PC-3 (cell line): ENCODE measurements around the gene TNFSF11. TPM values are rescaled to one million over a fixed set of nuclear protein-coding genes. Genes with fewer than 3 reads are reported as not detected.

Experiments used
- ATAC-seq: fragments of 200-7000 bp; cut with Tn5 transposase; 2 replicates; pipeline ENCODE4 v1.9.1; 2020; ENCODE audit warnings: mild to moderate bottlenecking, moderate library complexity
- BruUV-seq: library from RNA; stranded (reverse); fragments of 400-500 nt; replicated peaks from 2 replicates; lab custom pipeline; 2021; lab: Mats Ljungman, UMichigan
- CTCF ChIA-PET: fragments of 300-600 bp; sonication (Branson Sonifier 250); formaldehyde crosslinking; loops from one replicate; lab custom pipeline; 2022; ENCODE audit warnings: antibody characterized with exemption; lab: Charles Lee
- POLR2A ChIA-PET: fragments of 300-600 bp; sonication (Branson Sonifier 250); formaldehyde crosslinking; loops from one replicate; lab custom pipeline; 2022; ENCODE audit warnings: antibody characterized with exemption; ENCODE audit not compliant: unreplicated experiment; lab: Charles Lee
- DNase-seq: peaks from one replicate; pipeline ENCODE4 v3.0.0-alpha.2; 2015
- H2AFZ ChIP-seq: fragments of 300-600 bp; sonication (generic); 2 replicates; pipeline ENCODE4 v1.6.0; 2016; ENCODE audit warnings: antibody characterized with exemption, low read length
- H3F3A ChIP-seq: fragments of 300-600 bp; sonication (generic); one replicate; pipeline ENCODE4 v1.6.0; 2017; ENCODE audit warnings: antibody characterized with exemption, low read length, control low read depth, mild to moderate bottlenecking; ENCODE audit not compliant: unreplicated experiment
- H3K27ac ChIP-seq: fragments of 300-600 bp; sonication (generic); 2 replicates; pipeline ENCODE4 v1.5.1; 2016; ENCODE audit warnings: mild to moderate bottlenecking, low read length
- H3K27me3 ChIP-seq: fragments of 300-600 bp; sonication (generic); 2 replicates; pipeline ENCODE4 v1.6.1; 2016; ENCODE audit warnings: low read length, mixed read lengths
- H3K36me3 ChIP-seq: fragments of 300-600 bp; sonication (generic); 2 replicates; pipeline ENCODE4 v1.6.1; 2016; ENCODE audit warnings: low read depth, mixed run types, low read length, mixed read lengths
- H3K4me1 ChIP-seq: fragments of 300-600 bp; sonication (generic); 2 replicates; pipeline ENCODE4 v1.5.1; 2016; ENCODE audit warnings: low read length; ENCODE audit not compliant: insufficient read depth
- H3K4me2 ChIP-seq: fragments of 300-600 bp; sonication (generic); 2 replicates; pipeline ENCODE4 v1.6.0; 2016; ENCODE audit warnings: low read length
- H3K4me3 ChIP-seq: fragments of 300-600 bp; sonication (generic); 2 replicates; pipeline ENCODE4 v1.5.1; 2016; ENCODE audit warnings: mild to moderate bottlenecking, low read length, mixed read lengths
- H3K79me2 ChIP-seq: fragments of 300-600 bp; sonication (generic); 2 replicates; pipeline ENCODE4 v1.6.1; 2017; ENCODE audit warnings: low read length, mixed read lengths
- H3K9ac ChIP-seq: fragments of 300-600 bp; sonication (generic); 2 replicates; pipeline ENCODE4 v1.6.0; 2016; ENCODE audit warnings: mild to moderate bottlenecking, low read length
- H3K9me2 ChIP-seq: fragments of 300-600 bp; sonication (generic); replicated peaks from 2 replicates; pipeline ENCODE4 v1.6.1; 2016; ENCODE audit warnings: mixed run types, low read length, mixed read lengths
- H3K9me3 ChIP-seq: fragments of 300-600 bp; sonication (generic); 2 replicates; pipeline ENCODE4 v1.6.1; 2016; ENCODE audit warnings: low read length, mixed read lengths
- H4K20me1 ChIP-seq: fragments of 300-600 bp; sonication (generic); 2 replicates; pipeline ENCODE4 v1.6.1; 2016; ENCODE audit warnings: low read length, mixed read lengths
- CTCF ChIP-seq: fragments of 300-600 bp; sonication (generic); conservative IDR thresholded peaks from 2 replicates; pipeline ENCODE4 v1.5.1; 2017; ENCODE audit warnings: antibody characterized with exemption, low read depth, mild to moderate bottlenecking, low read length
- EZH2 ChIP-seq: fragments of 300-600 bp; sonication (generic); IDR thresholded peaks from one replicate; pipeline ENCODE4 v1.6.1; 2017; ENCODE audit warnings: antibody characterized with exemption, mild to moderate bottlenecking, low read length; ENCODE audit not compliant: unreplicated experiment
- EZH2phosphoT487 ChIP-seq: fragments of 300-600 bp; sonication (generic); IDR thresholded peaks from 2 replicates; pipeline ENCODE4 v1.6.1; 2018; ENCODE audit warnings: mild to moderate bottlenecking, antibody characterized with exemption, low read length, borderline replicate concordance
- intact Hi-C: fragments of 100-400 bp; cut with micrococcal nuclease; formaldehyde crosslinking; loops from 2 replicates; pipeline ENCODE4 v1.9.0; 2023
- total RNA-seq: library from RNA; depleted of rRNA; stranded (reverse); fragments of >200 nt; gene quantifications from 2 replicates; pipeline ENCODE4 v1.2.3, GENCODE V29; 2014

Gene TNFSF11
- total RNA-seq, 1 experiment from 2014 or later, result not detected

GRCh38 chr13:42628666-42629065 is 54.7 kb downstream of the TNFSF11 start:
- no peaks in the 10 kb centered on the region for H3K9me2 ChIP-seq
- ATAC-seq (no peak), DNase-seq (no peak)
- TF ChIP-seq CTCF (no peak), EZH2phosphoT487 (no peak), EZH2 (no peak)
- POLR2A ChIA-PET, result no interaction called here
- H4K20me1 ChIP-seq, result no peaks in the 10 kb centered on the region
- no peaks in the 10 kb centered on the region for H3F3A ChIP-seq
- no peaks in the 10 kb centered on the region for H3K27me3 ChIP-seq
- no peak overlapping the region for H3K9ac ChIP-seq
- no peaks in the 10 kb centered on the region for H3K79me2 ChIP-seq
- no peaks in the 10 kb centered on the region for H3K36me3 ChIP-seq
- H3K4me1 ChIP-seq, result no peaks in the 10 kb centered on the region; the same call in 1 of the 2 replicates
- no TSS peak for BruUV-seq
- no peak overlapping the region for H3K4me3 ChIP-seq
- no peak overlapping the region for H3K4me2 ChIP-seq
- CTCF ChIA-PET, result no interaction called here
- intact Hi-C loops, result no loop called here
- no peaks in the 10 kb centered on the region for H3K9me3 ChIP-seq
- H2AFZ ChIP-seq, result no peak overlapping the region
- no peak overlapping the region for H3K27ac ChIP-seq

- Histone ChIP-seq H3F3A (no peaks in the 10 kb centered on the region), H3K4me1 (no peaks in the 10 kb centered on the region; the same call in 1 of the 2 replicates), H3K9ac (no peak overlapping the region), H3K4me2 (no peak overlapping the region), H3K36me3 (no peaks in the 10 kb centered on the region), H3K9me3 (no peaks in the 10 kb centered on the region), H3K4me3 (no peak overlapping the region), H3K9me2 (no peaks in the 10 kb centered on the region), H2AFZ (no peak overlapping the region), H4K20me1 (no peaks in the 10 kb centered on the region), H3K79me2 (no peaks in the 10 kb centered on the region), H3K27ac (no peak overlapping the region), H3K27me3 (no peaks in the 10 kb centered on the region)
- ATAC-seq (no peak), DNase-seq (no peak)
- BruUV-seq, result no TSS peak
- TF ChIP-seq CTCF, result no peak
- TF ChIP-seq EZH2, result no peak
- TF ChIP-seq EZH2phosphoT487, result no peak
- CTCF ChIA-PET, result no interaction called here
- intact Hi-C loops, result no loop called here
- POLR2A ChIA-PET, result no interaction called here
Measured at GRCh38 chr13:42631181-42631580, 57.2 kb downstream of the TNFSF11 start.

GRCh38 chr13:42633495-42633894 is 59.5 kb downstream of the TNFSF11 start:
- Histone ChIP-seq H2AFZ (no peak overlapping the region), H4K20me1 (no peaks in the 10 kb centered on the region), H3K9me2 (no peaks in the 10 kb centered on the region), H3K4me2 (no peak overlapping the region), H3K27me3 (no peaks in the 10 kb centered on the region), H3K36me3 (no peaks in the 10 kb centered on the region), H3F3A (no peaks in the 10 kb centered on the region), H3K9me3 (no peaks in the 10 kb centered on the region), H3K27ac (no peak overlapping the region), H3K4me1 (no peaks in the 10 kb centered on the region; the same call in 1 of the 2 replicates), H3K4me3 (no peak overlapping the region), H3K9ac (no peak overlapping the region), H3K79me2 (no peaks in the 10 kb centered on the region)
- CTCF ChIA-PET, result no interaction called here
- no peak for TF ChIP-seq EZH2phosphoT487
- TF ChIP-seq EZH2, result no peak
- no peak for TF ChIP-seq CTCF
- peak; percentile 16 for DNase-seq
- POLR2A ChIA-PET, result no interaction called here
- no TSS peak for BruUV-seq
- intact Hi-C loops, result no loop called here
- peak; percentile 51; the same call in 1 of the 2 replicates for ATAC-seq
